Liver (tissue), 9 donors: Measurements from ENCODE around the gene MED27. TPM values are rescaled to one million over a fixed set of nuclear protein-coding genes. Genes with fewer than 3 reads are reported as not detected.

ENCODE experiments used
- DNase-seq: peaks from one replicate; pipeline ENCODE4 v3.0.0-alpha.2; 2017; ENCODE audit warnings: low spot score
- H3K27ac ChIP-seq, 2 donors: one replicate each; pipeline ENCODE4 v1.7.0; 2013; ENCODE audit warnings: inconsistent platforms in 2 of 2, low read length in 2 of 2, control low read depth in 1 of 2, low read depth in 1 of 2, mild to moderate bottlenecking in 1 of 2
- H3K27me3 ChIP-seq, 4 donors: one replicate each; pipeline versions ENCODE4 v1.6.1 to v1.7.0; 2013; ENCODE audit warnings: low read length in 3 of 4, inconsistent platforms in 1 of 4, mild to moderate bottlenecking in 1 of 4, moderate library complexity in 1 of 4; ENCODE audit not compliant: control insufficient read depth in 4 of 4, insufficient read depth in 4 of 4
- H3K36me3 ChIP-seq, 4 donors: one replicate each; pipeline versions ENCODE4 v1.6.1 to v1.7.0; 2013; ENCODE audit warnings: low read length in 3 of 4, mild to moderate bottlenecking in 3 of 4, low read depth in 1 of 4, moderate library complexity in 1 of 4; ENCODE audit not compliant: control insufficient read depth in 4 of 4, insufficient read depth in 3 of 4
- H3K4me1 ChIP-seq, 4 donors: one replicate each; pipeline versions ENCODE4 v1.6.1 to v1.7.0; 2013; ENCODE audit warnings: low read length in 3 of 4, mild to moderate bottlenecking in 3 of 4, moderate library complexity in 1 of 4; ENCODE audit not compliant: control insufficient read depth in 4 of 4, insufficient read depth in 4 of 4
- H3K4me3 ChIP-seq, 3 donors: one replicate each; pipeline versions ENCODE4 v1.6.1 to v1.7.0; 2013; ENCODE audit warnings: low read length in 3 of 3, control low read depth in 1 of 3, low read depth in 1 of 3, mild to moderate bottlenecking in 1 of 3
- H3K9ac ChIP-seq, 2 donors: one replicate each; pipeline ENCODE4 v1.7.0; 2013; ENCODE audit warnings: low read length in 2 of 2, mild to moderate bottlenecking in 2 of 2, moderate library complexity in 2 of 2, control low read depth in 1 of 2, low read depth in 1 of 2
- H3K9me3 ChIP-seq, 4 donors: one replicate each; pipeline versions ENCODE4 v1.6.1 to v1.7.0; 2013; ENCODE audit warnings: low read length in 3 of 4; ENCODE audit not compliant: control insufficient read depth in 4 of 4
- EGR1 ChIP-seq, 2 donors: IDR thresholded peaks; 2 replicates each; pipeline ENCODE4 v1.6.1; 2016 to 2018; ENCODE audit warnings: antibody characterized with exemption in 2 of 2, low read depth in 2 of 2
- FOXA1 ChIP-seq: IDR thresholded peaks from 2 replicates; pipeline ENCODE4 v1.6.1; 2016; ENCODE audit warnings: antibody characterized with exemption
- FOXA2 ChIP-seq: IDR thresholded peaks from 2 replicates; pipeline ENCODE4 v1.6.1; 2016; ENCODE audit warnings: antibody characterized with exemption
- GABPA ChIP-seq, 2 donors: IDR thresholded peaks in 1 of 2; conservative IDR thresholded peaks in 1 of 2; 2 replicates each; pipeline ENCODE4 v1.6.1; 2016; ENCODE audit warnings: antibody characterized with exemption in 2 of 2, mild to moderate bottlenecking in 1 of 2, moderate library complexity in 1 of 2
- HNF4A ChIP-seq, 2 donors: conservative IDR thresholded peaks; 2 replicates each; pipeline ENCODE4 v1.6.1; 2016; ENCODE audit warnings: antibody characterized with exemption in 2 of 2, mild to moderate bottlenecking in 2 of 2
- HNF4G ChIP-seq: IDR thresholded peaks from 2 replicates; pipeline ENCODE4 v1.6.1; 2016; ENCODE audit warnings: antibody characterized with exemption
- JUND ChIP-seq, 2 donors: IDR thresholded peaks; 2 replicates each; pipeline ENCODE4 v1.6.1; 2016; ENCODE audit warnings: antibody characterized with exemption in 2 of 2
- NR2F2 ChIP-seq: IDR thresholded peaks from 2 replicates; pipeline ENCODE4 v1.6.1; 2016; ENCODE audit warnings: antibody characterized with exemption
- RAD21 ChIP-seq, 2 donors: IDR thresholded peaks; 2 replicates each; pipeline ENCODE4 v1.6.1; 2016; ENCODE audit warnings: antibody characterized with exemption in 2 of 2, mild to moderate bottlenecking in 2 of 2
- SP1 ChIP-seq: IDR thresholded peaks from 2 replicates; pipeline ENCODE4 v1.6.1; 2018; ENCODE audit warnings: antibody characterized with exemption, mild to moderate bottlenecking
- TAF1 ChIP-seq: conservative IDR thresholded peaks from 2 replicates; pipeline ENCODE4 v1.6.1; 2016; ENCODE audit warnings: antibody characterized with exemption, mild to moderate bottlenecking
- YY1 ChIP-seq: IDR thresholded peaks from 2 replicates; pipeline ENCODE4 v1.6.1; 2016; ENCODE audit warnings: antibody characterized with exemption, mild to moderate bottlenecking
- WGBS: extraction: QIAGEN DNeasy Blood & Tissue Kit; methylation state at CpG from one replicate; pipeline ENCODE4 v1.1.7; 2013; 5-methylcytosine and 5-hydroxymethylcytosine counted together
- polyA plus RNA-seq, 2 donors: library from polyadenylated mRNA; stranded (reverse) in 1 of 2; unstranded in 1 of 2; fragments of 200-250 nt in 1 of 2; fragments of >200 nt in 1 of 2; fragmentation: Nextera tagmentation in 1 of 2; extraction: Ambion mirVana in 1 of 2; gene quantifications; one replicate each; pipeline versions ENCODE4 v1.2.1 to v1.2.3, GENCODE V29; 2013 to 2015
- total RNA-seq, 2 donors: library from RNA; depleted of rRNA; stranded (reverse); fragments of >200 nt; gene quantifications; one replicate each; pipeline ENCODE4 v1.2.3, GENCODE V29; 2014
- TF ChIP-seq, protein P1 (sequence below): IDR thresholded peaks from 2 replicates; pipeline ENCODE4 v1.6.1; 2016; ENCODE audit warnings: antibody characterized with exemption
- TF ChIP-seq, protein P2 (sequence below): fragments of 150-350 bp; IDR thresholded peaks from 2 replicates; pipeline ENCODE4 v1.5.1; 2017; ENCODE audit warnings: improper control_type of control experiment, low read depth, low read length; ENCODE audit not compliant: missing input control
- TF ChIP-seq, protein P3 (sequence below): IDR thresholded peaks from 2 replicates; pipeline ENCODE4 v1.6.1; 2016; ENCODE audit warnings: antibody characterized with exemption
- donor health status: healthy.
- donor health status: healthy.
- donor health status: healthy.
- donor health status: healthy.
- donor health status: healthy.

The MED27 gene
- total and polyA plus RNA-seq, 4 donors = 4.6 to 7.9 (median 5.5) TPM

DNA sequence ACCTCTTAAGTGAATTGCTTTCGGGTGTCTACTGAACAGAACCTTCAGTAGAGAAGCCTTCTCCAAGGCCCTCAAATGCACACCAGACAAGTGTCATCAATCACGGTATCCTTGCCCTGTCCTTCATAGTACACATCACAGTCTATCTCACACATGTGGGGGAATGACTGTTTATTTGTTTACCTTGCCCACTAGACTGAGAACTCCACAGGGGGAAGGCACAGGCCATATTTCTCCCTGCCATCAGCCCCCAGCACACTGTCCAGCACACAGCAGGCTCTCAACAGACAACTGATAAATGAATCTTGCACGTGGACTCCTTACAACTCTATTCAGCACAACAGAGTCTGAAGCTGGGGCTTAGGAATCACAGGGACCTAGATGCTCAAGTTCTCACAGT lies 128.5 kb downstream of the MED27 start:
- Histone ChIP-seq H3K9ac (no peak overlapping the region), H3K9me3 (no peaks in the 10 kb centered on the region), H3K27me3 (no peaks in the 10 kb centered on the region), H3K4me1 (no peaks in the 10 kb centered on the region), H3K27ac (no peak overlapping the region), H3K36me3 (no peaks in the 10 kb centered on the region), H3K4me3 (no peak overlapping the region)
- DNase-seq = no peak
- 93% methylated on average over 3 of the region's 3 CpGs for whole genome bisulfite sequencing
- TF ChIP-seq FOXA1 (no peak), SP1 (no peak), NR2F2 (no peak), RAD21 (IDR thresholded peaks at IDR 0.05) (no peak)
- TF ChIP-seq, protein P1, sequence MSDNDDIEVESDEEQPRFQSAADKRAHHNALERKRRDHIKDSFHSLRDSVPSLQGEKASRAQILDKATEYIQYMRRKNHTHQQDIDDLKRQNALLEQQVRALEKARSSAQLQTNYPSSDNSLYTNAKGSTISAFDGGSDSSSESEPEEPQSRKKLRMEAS = no peak

DNA sequence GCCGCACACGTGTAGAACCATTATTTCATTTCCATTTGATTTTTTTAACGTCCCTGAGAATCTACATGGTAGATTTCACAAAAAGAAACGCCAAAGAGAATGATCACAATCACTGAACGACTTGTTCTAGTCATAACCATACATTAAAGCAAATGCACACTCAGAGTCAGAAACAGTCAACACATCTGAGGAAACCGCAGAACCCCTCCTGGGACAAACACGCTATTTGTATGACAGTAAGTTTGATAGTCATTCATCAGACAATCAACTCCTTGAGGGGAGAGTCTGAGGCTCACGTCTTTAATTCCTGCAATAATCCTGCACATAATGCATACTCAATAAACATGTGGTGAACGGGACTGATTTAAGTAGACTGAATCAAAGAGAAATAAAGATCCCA lies 129.2 kb downstream of the MED27 start:
- Histone ChIP-seq H3K36me3 (no peaks in the 10 kb centered on the region), H3K9me3 (no peaks in the 10 kb centered on the region), H3K27me3 (no peaks in the 10 kb centered on the region), H3K4me1 (no peaks in the 10 kb centered on the region), H3K27ac (no peak overlapping the region), H3K4me3 (no peak overlapping the region), H3K9ac (no peak overlapping the region)
- DNase-seq = no peak
- WGBS = 92% methylated on average over 9 of the region's 9 CpGs
- TF ChIP-seq, protein P2, sequence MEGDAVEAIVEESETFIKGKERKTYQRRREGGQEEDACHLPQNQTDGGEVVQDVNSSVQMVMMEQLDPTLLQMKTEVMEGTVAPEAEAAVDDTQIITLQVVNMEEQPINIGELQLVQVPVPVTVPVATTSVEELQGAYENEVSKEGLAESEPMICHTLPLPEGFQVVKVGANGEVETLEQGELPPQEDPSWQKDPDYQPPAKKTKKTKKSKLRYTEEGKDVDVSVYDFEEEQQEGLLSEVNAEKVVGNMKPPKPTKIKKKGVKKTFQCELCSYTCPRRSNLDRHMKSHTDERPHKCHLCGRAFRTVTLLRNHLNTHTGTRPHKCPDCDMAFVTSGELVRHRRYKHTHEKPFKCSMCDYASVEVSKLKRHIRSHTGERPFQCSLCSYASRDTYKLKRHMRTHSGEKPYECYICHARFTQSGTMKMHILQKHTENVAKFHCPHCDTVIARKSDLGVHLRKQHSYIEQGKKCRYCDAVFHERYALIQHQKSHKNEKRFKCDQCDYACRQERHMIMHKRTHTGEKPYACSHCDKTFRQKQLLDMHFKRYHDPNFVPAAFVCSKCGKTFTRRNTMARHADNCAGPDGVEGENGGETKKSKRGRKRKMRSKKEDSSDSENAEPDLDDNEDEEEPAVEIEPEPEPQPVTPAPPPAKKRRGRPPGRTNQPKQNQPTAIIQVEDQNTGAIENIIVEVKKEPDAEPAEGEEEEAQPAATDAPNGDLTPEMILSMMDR = no peak
- TF ChIP-seq EGR1 (IDR thresholded peaks at IDR 0.05; ENCODE audit: low read depth in 2 of 2) (no peak), SP1 (no peak), YY1 (no peak)

DNA sequence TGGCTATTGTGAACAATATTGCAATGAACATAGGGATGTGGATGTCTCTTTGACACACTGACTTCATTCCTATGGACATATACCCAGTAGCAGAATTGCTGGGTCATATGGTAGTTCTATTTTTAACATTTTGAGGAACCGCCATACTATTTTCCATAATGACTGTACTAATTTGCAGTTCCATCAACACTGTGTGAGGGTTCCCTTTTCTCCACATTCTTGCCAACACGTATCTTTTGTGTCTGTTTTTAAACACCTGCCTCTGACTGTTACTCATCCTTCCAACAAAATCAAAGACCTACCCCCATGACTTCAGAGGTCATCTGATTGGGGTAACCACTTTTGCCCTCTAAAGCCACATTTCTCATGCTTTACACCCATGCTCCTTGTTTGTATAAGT lies 133.5 kb downstream of the MED27 start:
- Histone ChIP-seq H3K4me3 (no peak overlapping the region), H3K9ac (no peak overlapping the region), H3K9me3 (no peaks in the 10 kb centered on the region), H3K27me3 (no peaks in the 10 kb centered on the region), H3K36me3 (no peaks in the 10 kb centered on the region), H3K4me1 (no peaks in the 10 kb centered on the region), H3K27ac (no peak overlapping the region)
- TF ChIP-seq JUND (IDR thresholded peaks at IDR 0.05) (no peak), RAD21 (IDR thresholded peaks at IDR 0.05) (no peak)
- 88% methylated on average over 2 of the region's 2 CpGs for WGBS
- no peak for DNase-seq

DNA sequence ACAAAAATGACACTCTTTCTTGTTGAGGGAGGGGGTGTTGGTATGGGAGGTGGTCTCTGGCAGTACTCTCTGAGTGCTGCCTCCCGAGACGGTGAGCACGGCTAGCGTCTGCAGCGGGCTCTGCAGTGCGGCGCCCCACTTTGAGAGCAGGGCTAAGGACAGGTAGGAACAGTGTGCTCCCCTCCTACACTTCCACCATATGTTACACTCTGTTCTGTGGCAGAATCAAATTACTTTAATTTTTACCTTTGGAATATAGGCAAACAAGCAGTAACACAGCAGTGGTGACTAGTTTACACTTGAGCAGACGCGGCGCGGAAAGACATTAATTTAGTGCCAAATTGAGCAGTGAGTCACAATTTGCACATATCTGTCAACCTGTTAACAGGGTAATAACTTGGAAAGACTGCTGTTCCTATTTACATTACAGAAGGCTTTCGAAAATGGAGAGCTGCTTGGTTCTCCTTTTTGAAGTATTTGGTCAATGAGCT lies 136.3 kb downstream of the MED27 start:
- no peaks in the 10 kb centered on the region for H3K9me3 ChIP-seq
- H3K36me3 ChIP-seq = peaks cover 0 to 3% (median 0%) of the 10 kb centered on the region in 4 donors
- no peak overlapping the region for H3K4me3 ChIP-seq
- no peaks in the 10 kb centered on the region for H3K4me1 ChIP-seq
- WGBS = 98% methylated on average over 12 of the region's 12 CpGs
- DNase-seq = no peak
- H3K27ac ChIP-seq = no peak overlapping the region
- no peaks in the 10 kb centered on the region for H3K27me3 ChIP-seq
- H3K9ac ChIP-seq = no peak overlapping the region
- TF ChIP-seq GABPA (IDR thresholded peaks at IDR 0.05 in 1 of 2, conservative IDR thresholded peaks at IDR 0.05 in 1 of 2) (no peak), TAF1 (no peak), HNF4A (conservative IDR thresholded peaks at IDR 0.05) (no peak), FOXA2 (no peak), JUND (IDR thresholded peaks at IDR 0.05) (no peak), NR2F2 (no peak), EGR1 (IDR thresholded peaks at IDR 0.05; ENCODE audit: low read depth in 2 of 2) (no peak), HNF4G (no peak), SP1 (no peak)
- TF ChIP-seq, protein P1 = no peak
- TF ChIP-seq, protein P3, sequence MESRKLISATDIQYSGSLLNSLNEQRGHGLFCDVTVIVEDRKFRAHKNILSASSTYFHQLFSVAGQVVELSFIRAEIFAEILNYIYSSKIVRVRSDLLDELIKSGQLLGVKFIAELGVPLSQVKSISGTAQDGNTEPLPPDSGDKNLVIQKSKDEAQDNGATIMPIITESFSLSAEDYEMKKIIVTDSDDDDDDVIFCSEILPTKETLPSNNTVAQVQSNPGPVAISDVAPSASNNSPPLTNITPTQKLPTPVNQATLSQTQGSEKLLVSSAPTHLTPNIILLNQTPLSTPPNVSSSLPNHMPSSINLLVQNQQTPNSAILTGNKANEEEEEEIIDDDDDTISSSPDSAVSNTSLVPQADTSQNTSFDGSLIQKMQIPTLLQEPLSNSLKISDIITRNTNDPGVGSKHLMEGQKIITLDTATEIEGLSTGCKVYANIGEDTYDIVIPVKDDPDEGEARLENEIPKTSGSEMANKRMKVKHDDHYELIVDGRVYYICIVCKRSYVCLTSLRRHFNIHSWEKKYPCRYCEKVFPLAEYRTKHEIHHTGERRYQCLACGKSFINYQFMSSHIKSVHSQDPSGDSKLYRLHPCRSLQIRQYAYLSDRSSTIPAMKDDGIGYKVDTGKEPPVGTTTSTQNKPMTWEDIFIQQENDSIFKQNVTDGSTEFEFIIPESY = no peak
